ENCODE data around the gene THAP6. TPM values are rescaled to one million over a fixed set of nuclear protein-coding genes. Genes with fewer than 3 reads are reported as not detected.

THAP6 gene
- total RNA-seq, 1 donor from 2014 or later: 18.1 TPM

Other genes with a start within 250 kb of the THAP6 start
- 39.3 TPM for gene RCHY1, start 70 bp upstream of the THAP6 start, total RNA-seq
- not detected for gene ODAPH, start 41.6 kb downstream of the THAP6 start, total RNA-seq
- 0.49 TPM for gene CDKL2, start 116.1 kb downstream of the THAP6 start, total RNA-seq
- 103 TPM for gene G3BP2, start 158.9 kb downstream of the THAP6 start, total RNA-seq
- 104 TPM for gene USO1, start 210.1 kb downstream of the THAP6 start, total RNA-seq

Measured in skin of body (tissue), 1 donor.